Breast epithelium (tissue), 4 donors: ENCODE data around the gene COPS4. TPM values are rescaled to one million over a fixed set of nuclear protein-coding genes. Genes with fewer than 3 reads are reported as not detected.
"Not testable (repeated sequence)": the region's sequence is repeated elsewhere in the genome, so short reads cannot be mapped to it uniquely, and the experiment has no call there.

Experiments
- DNase-seq, 2 donors: peaks; one replicate each; pipeline ENCODE4 v3.0.0-alpha.2; 2019; ENCODE audit warnings: low spot score in 2 of 2
- H3K27ac ChIP-seq, 2 donors: fragments of 200-600 bp; sonication (generic) in 1 of 2; one replicate each; pipeline ENCODE4 v1.5.1; 2016 to 2019; ENCODE audit warnings: mild to moderate bottlenecking in 1 of 2
- H3K27me3 ChIP-seq, 2 donors: fragments of 200-600 bp; sonication (generic) in 1 of 2; one replicate each; pipeline versions ENCODE4 v1.5.1 to v1.6.0; 2017 to 2019; ENCODE audit warnings: control low read depth in 1 of 2, mild to moderate bottlenecking in 1 of 2
- H3K36me3 ChIP-seq: fragments of 200-600 bp; one replicate; pipeline ENCODE4 v1.5.1; 2019
- H3K4me1 ChIP-seq, 2 donors: fragments of 200-600 bp; sonication (generic); one replicate each; pipeline ENCODE4 v1.5.1; 2016 to 2019; ENCODE audit warnings: control low read depth in 1 of 2
- H3K4me3 ChIP-seq, 3 donors: fragments of 200-600 bp; sonication (generic); 1 replicate in 2 of 3; 2 replicates in 1 of 3; pipeline ENCODE4 v1.5.1; 2016 to 2019; ENCODE audit warnings: mild to moderate bottlenecking in 3 of 3, moderate library complexity in 2 of 3
- H3K9me3 ChIP-seq, 2 donors: fragments of 200-600 bp; sonication (generic) in 1 of 2; one replicate each; pipeline ENCODE4 v1.5.1; 2016 to 2019; ENCODE audit warnings: control low read depth in 1 of 2
- CTCF ChIP-seq, 3 donors: fragments of 450-650 bp; IDR thresholded peaks; one replicate each; pipeline ENCODE4 v1.5.1; 2016 to 2017; ENCODE audit warnings: antibody characterized with exemption in 3 of 3, mild to moderate bottlenecking in 3 of 3, moderate library complexity in 3 of 3
- POLR2A ChIP-seq: fragments of 450-650 bp; IDR thresholded peaks from one replicate; pipeline ENCODE4 v1.6.1; 2016; ENCODE audit warnings: antibody characterized with exemption, mild to moderate bottlenecking, moderate library complexity
- POLR2AphosphoS5 ChIP-seq, 3 donors: sonication (generic); formaldehyde crosslinking; IDR thresholded peaks; one replicate each; pipeline ENCODE4 v1.6.1; 2017; ENCODE audit warnings: antibody characterized with exemption in 3 of 3
- intact Hi-C: fragments of 100-400 bp; cut with DNase I; formaldehyde crosslinking; loops from one replicate; pipeline ENCODE4 v1.15.1; 2023; ENCODE audit warnings: low total_unique reads
- total RNA-seq, 3 donors: library from RNA; depleted of rRNA; stranded (reverse); fragments of >200 nt; gene quantifications; one replicate each; pipeline ENCODE4 v1.1.0, GENCODE V29; 2016

Gene COPS4
- total RNA-seq, 3 donors from 2014 or later: 55.8 to 67.9 (median 56.4) TPM

GRCh38 chr4:83040269-83040668 lies 5.3 kb downstream of the COPS4 start:
- Histone ChIP-seq H3K9me3 (no peaks in the 10 kb centered on the region), H3K27ac (no peak overlapping the region), H3K4me3 (no peak overlapping the region), H3K36me3 (no peaks in the 10 kb centered on the region), H3K27me3 (no peaks in the 10 kb centered on the region), H3K4me1 (no peaks in the 10 kb centered on the region)
- intact Hi-C loops: no loop called here
- TF ChIP-seq POLR2AphosphoS5 (IDR thresholded peaks at IDR 0.05) (no peak), CTCF (IDR thresholded peaks at IDR 0.05) (no peak), POLR2A (no peak)
- DNase-seq: no peak

- H3K27me3 ChIP-seq, H3K4me3 ChIP-seq, H3K9me3 ChIP-seq, DNase-seq, intact Hi-C loops, H3K27ac ChIP-seq, H3K4me1 ChIP-seq, H3K36me3 ChIP-seq: not testable (repeated sequence)
Measured at GRCh38 chr4:83043157-83043556, 8.2 kb downstream of the COPS4 start.

GRCh38 chr4:83043801-83044407 lies 8.9 kb downstream of the COPS4 start:
- no peaks in the 10 kb centered on the region for H3K27me3 ChIP-seq
- H3K4me3 ChIP-seq: no peak overlapping the region
- no peak overlapping the region for H3K27ac ChIP-seq
- H3K36me3 ChIP-seq: no peaks in the 10 kb centered on the region
- no peak for TF ChIP-seq POLR2A
- no peak for TF ChIP-seq POLR2AphosphoS5 (IDR thresholded peaks at IDR 0.05)
- TF ChIP-seq CTCF (IDR thresholded peaks at IDR 0.05): no peak
- no peaks in the 10 kb centered on the region for H3K9me3 ChIP-seq
- no peak for DNase-seq
- intact Hi-C loops: no loop called here
- H3K4me1 ChIP-seq: no peaks in the 10 kb centered on the region

- H3K36me3 ChIP-seq: no peaks in the 10 kb centered on the region
- no peak for DNase-seq
- no peak overlapping the region for H3K4me3 ChIP-seq
- H3K9me3 ChIP-seq: no peaks in the 10 kb centered on the region
- intact Hi-C loops: no loop called here
- no peaks in the 10 kb centered on the region for H3K4me1 ChIP-seq
- no peak overlapping the region for H3K27ac ChIP-seq
- no peaks in the 10 kb centered on the region for H3K27me3 ChIP-seq
- TF ChIP-seq POLR2AphosphoS5 (IDR thresholded peaks at IDR 0.05) (no peak), POLR2A (no peak), CTCF (IDR thresholded peaks at IDR 0.05) (no peak)
Measured at GRCh38 chr4:83046693-83047473, 11.9 kb downstream of the COPS4 start.

GRCh38 chr4:83048781-83049180 lies 13.8 kb downstream of the COPS4 start:
- intact Hi-C loops, H3K27me3 ChIP-seq, H3K9me3 ChIP-seq, DNase-seq, H3K4me1 ChIP-seq, H3K27ac ChIP-seq, H3K4me3 ChIP-seq, H3K36me3 ChIP-seq: not testable (repeated sequence)

GRCh38 chr4:83054928-83055327 lies 19.9 kb downstream of the COPS4 start:
- H3K9me3 ChIP-seq: no peaks in the 10 kb centered on the region
- TF ChIP-seq POLR2A (no peak), POLR2AphosphoS5 (IDR thresholded peaks at IDR 0.05) (no peak), CTCF (IDR thresholded peaks at IDR 0.05) (peak in 1 of 3 donors; percentile 13)
- no peaks in the 10 kb centered on the region for H3K36me3 ChIP-seq
- H3K27ac ChIP-seq: no peak overlapping the region
- intact Hi-C loops: no loop called here
- DNase-seq: no peak
- no peak overlapping the region for H3K4me3 ChIP-seq
- H3K4me1 ChIP-seq: no peaks in the 10 kb centered on the region
- H3K27me3 ChIP-seq: no peaks in the 10 kb centered on the region
